Pancreas (tissue), 10 donors: ENCODE measurements around the gene SOCS1. TPM values are rescaled to one million over a fixed set of nuclear protein-coding genes. Genes with fewer than 3 reads are reported as not detected.

Experiments
- ATAC-seq, 4 donors: fragments of 200-7000 bp; cut with Tn5 transposase; one replicate each; pipeline versions ENCODE4 v1.8.0 to v1.9.1; 2020; ENCODE audit warnings: mild to moderate bottlenecking in 4 of 4, moderate library complexity in 4 of 4
- DNase-seq, 6 donors: peaks; one replicate each; pipeline ENCODE4 v3.0.0-alpha.2; 2020
- FAIRE-seq: peaks from 2 replicates; lab custom pipeline; 2012; peaks lifted over from hg19 to GRCh38; lab: Jason Lieb, UNC
- H3K27ac ChIP-seq, 4 donors: fragments of 200-600 bp; sonication (generic); 1 replicate in 3 of 4; 2 replicates in 1 of 4; pipeline versions ENCODE4 v1.5.0 to v1.8.0; 2020
- H3K27me3 ChIP-seq, 4 donors: fragments of 200-600 bp; one replicate each; pipeline ENCODE4 v1.8.0; 2021
- H3K36me3 ChIP-seq, 3 donors: fragments of 200-600 bp; sonication (generic) in 1 of 3; one replicate each; pipeline versions ENCODE4 v1.5.0 to v1.8.0; 2020 to 2021
- H3K4me1 ChIP-seq, 3 donors: fragments of 200-600 bp; one replicate each; pipeline ENCODE4 v1.8.0; 2021
- H3K4me3 ChIP-seq, 4 donors: fragments of 200-600 bp; sonication (generic) in 2 of 4; one replicate each; pipeline versions ENCODE4 v1.5.0 to v1.8.0; 2020 to 2021
- H3K9me3 ChIP-seq, 4 donors: fragments of 200-600 bp; one replicate each; pipeline ENCODE4 v1.8.0; 2021
- WGBS, 2 donors: extraction: QIAGEN DNeasy Blood & Tissue Kit; methylation state at CpG; one replicate each; pipeline ENCODE4 v1.1.7; 2013; 5-methylcytosine and 5-hydroxymethylcytosine counted together
- intact Hi-C, 3 donors: fragments of 100-400 bp; cut with DNase I; formaldehyde crosslinking; loops; one replicate each; pipeline versions ENCODE4 v1.11.1 to v1.14.2; 2022
- polyA plus RNA-seq, 2 donors: library from polyadenylated mRNA; stranded (reverse); fragments of 200-250 nt; gene quantifications; one replicate each; pipeline ENCODE4 v1.2.3, GENCODE V29; 2013
- total RNA-seq, 6 donors: library from RNA; stranded (reverse); fragmentation: NEBNext Ultra II Directional in 4 of 6; extraction: Animal tissue kit (Norgen Biotek cat#: 25700) in 4 of 6; gene quantifications; one replicate each; pipeline versions ENCODE4 v1.2.1 to v1.2.4, GENCODE V29; 2021 to 2023
- TF ChIP-seq, protein P1 (sequence below), 4 donors: fragments of 200-600 bp; sonication (generic) in 3 of 4; IDR thresholded peaks; one replicate each; pipeline versions ENCODE4 v1.5.0 to v1.8.0; 2021; ENCODE audit warnings: antibody characterized with exemption in 4 of 4
- donor health status: healthy with polysubstance abuse.
- donor health status: DM: no; HTN: no; CAD: no; lungs with moderate emphysema.
- donor health status: DM: no; HTN: no; CAD: no.
- donor health status: control.
- donor health status: control.
- donor health status: Bipolar disorder and iron deficiency.
- donor health status: DM: yes; HTN: yes; CAD: no.
- donor health status: DM: no; HTN: no; CAD: no.
- donor health status: DM: no; HTN: no; CAD: no.
- donor health status: DM: yes; HTN: yes; CAD: no.

Gene SOCS1
- total and polyA plus RNA-seq, 8 donors, result 1.3 to 7.9 (median 2.0) TPM

DNA sequence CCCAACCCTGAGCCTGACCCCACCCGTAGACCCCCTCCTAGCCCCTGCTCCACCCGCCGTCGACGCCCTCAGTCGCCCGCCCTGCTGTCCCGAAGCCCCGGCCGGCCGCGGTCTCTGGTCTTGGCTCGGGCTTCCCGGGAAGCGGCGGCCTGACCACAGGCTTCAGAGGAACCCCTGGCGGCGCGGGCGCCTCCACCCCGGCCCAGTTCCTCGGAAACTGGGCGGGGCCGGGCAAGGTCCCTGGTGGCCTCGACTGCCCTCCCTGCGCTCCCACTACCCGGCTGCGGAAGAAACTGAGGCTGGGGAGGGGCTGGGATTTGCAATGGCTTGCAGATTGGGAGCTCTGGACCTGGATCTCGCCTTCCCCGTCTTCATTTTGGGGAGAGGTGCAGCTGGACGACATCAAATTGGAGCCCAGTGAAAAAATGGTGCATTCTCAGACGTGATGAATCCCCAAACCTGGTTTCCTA is 692 bp upstream of the SOCS1 start:
- TF ChIP-seq, protein P1, sequence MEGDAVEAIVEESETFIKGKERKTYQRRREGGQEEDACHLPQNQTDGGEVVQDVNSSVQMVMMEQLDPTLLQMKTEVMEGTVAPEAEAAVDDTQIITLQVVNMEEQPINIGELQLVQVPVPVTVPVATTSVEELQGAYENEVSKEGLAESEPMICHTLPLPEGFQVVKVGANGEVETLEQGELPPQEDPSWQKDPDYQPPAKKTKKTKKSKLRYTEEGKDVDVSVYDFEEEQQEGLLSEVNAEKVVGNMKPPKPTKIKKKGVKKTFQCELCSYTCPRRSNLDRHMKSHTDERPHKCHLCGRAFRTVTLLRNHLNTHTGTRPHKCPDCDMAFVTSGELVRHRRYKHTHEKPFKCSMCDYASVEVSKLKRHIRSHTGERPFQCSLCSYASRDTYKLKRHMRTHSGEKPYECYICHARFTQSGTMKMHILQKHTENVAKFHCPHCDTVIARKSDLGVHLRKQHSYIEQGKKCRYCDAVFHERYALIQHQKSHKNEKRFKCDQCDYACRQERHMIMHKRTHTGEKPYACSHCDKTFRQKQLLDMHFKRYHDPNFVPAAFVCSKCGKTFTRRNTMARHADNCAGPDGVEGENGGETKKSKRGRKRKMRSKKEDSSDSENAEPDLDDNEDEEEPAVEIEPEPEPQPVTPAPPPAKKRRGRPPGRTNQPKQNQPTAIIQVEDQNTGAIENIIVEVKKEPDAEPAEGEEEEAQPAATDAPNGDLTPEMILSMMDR (IDR thresholded peaks at IDR 0.05), result no peak
- FAIRE-seq, result no peak
- 0 to 1% methylated on average over 28 to 32 of the region's 32 CpGs for WGBS, 2 donors
- intact Hi-C loops, result loop anchor here in 1 of 3 donors (5.0 kb wide), 1 partner anchor 284 kb away; no protein-coding TSS in a partner anchor
- Histone ChIP-seq H3K4me1 (peaks cover 3 to 17% (median 11%) of the 10 kb centered on the region in 3 donors), H3K36me3 (no peaks in the 10 kb centered on the region), H3K4me3 (peak overlapping the region; percentile 59 to 83 (median 72)), H3K9me3 (no peaks in the 10 kb centered on the region), H3K27me3 (no peaks in the 10 kb centered on the region), H3K27ac (peak overlapping the region; percentile 82 to 97 (median 90))
- peak in 5 of 6 donors; percentile 45 to 81 (median 57) for DNase-seq
- peak; percentile 42 to 61 (median 56) for ATAC-seq

GRCh38 chr16:11254913-11255736 is 879 bp downstream of the SOCS1 start:
- DNase-seq (peak in 5 of 6 donors; percentile 27 to 79 (median 52)), FAIRE-seq (no peak), ATAC-seq (peak in 2 of 4 donors; percentile 19 to 34)
- intact Hi-C loops, result loop anchor here in 2 of 3 donors (5.0 kb wide), 2 partner anchors 283 to 288 kb away; no protein-coding TSS in a partner anchor
- Histone ChIP-seq H3K4me3 (peak overlapping the region; percentile 59 to 83 (median 72)), H3K4me1 (peaks cover 3 to 17% (median 11%) of the 10 kb centered on the region in 3 donors), H3K36me3 (no peaks in the 10 kb centered on the region), H3K27me3 (no peaks in the 10 kb centered on the region), H3K27ac (peak overlapping the region; percentile 82 to 97 (median 90)), H3K9me3 (no peaks in the 10 kb centered on the region)
- WGBS, 2 donors, result 4 to 5% methylated on average over 93 to 105 of the region's 105 CpGs
- TF ChIP-seq, protein P1 (IDR thresholded peaks at IDR 0.05), result no peak

GRCh38 chr16:11253995-11254912 is 1.8 kb downstream of the SOCS1 start:
- WGBS, 2 donors, result 76 to 77% methylated on average over 21 to 29 of the region's 29 CpGs
- Histone ChIP-seq H3K4me1 (peaks cover 2 to 15% (median 7%) of the 10 kb centered on the region in 3 donors), H3K9me3 (no peaks in the 10 kb centered on the region), H3K36me3 (no peaks in the 10 kb centered on the region), H3K27ac (no peak overlapping the region), H3K4me3 (peak overlapping the region in 3 of 4 donors; percentile 59 to 73 (median 72)), H3K27me3 (no peaks in the 10 kb centered on the region)
- ATAC-seq (no peak), DNase-seq (peak in 1 of 6 donors; percentile 33), FAIRE-seq (no peak)
- intact Hi-C loops, result loop anchor here in 1 of 3 donors (5.0 kb wide), 1 partner anchor 287 kb away; no protein-coding TSS in a partner anchor
- TF ChIP-seq, protein P1 (IDR thresholded peaks at IDR 0.05), result no peak

DNA sequence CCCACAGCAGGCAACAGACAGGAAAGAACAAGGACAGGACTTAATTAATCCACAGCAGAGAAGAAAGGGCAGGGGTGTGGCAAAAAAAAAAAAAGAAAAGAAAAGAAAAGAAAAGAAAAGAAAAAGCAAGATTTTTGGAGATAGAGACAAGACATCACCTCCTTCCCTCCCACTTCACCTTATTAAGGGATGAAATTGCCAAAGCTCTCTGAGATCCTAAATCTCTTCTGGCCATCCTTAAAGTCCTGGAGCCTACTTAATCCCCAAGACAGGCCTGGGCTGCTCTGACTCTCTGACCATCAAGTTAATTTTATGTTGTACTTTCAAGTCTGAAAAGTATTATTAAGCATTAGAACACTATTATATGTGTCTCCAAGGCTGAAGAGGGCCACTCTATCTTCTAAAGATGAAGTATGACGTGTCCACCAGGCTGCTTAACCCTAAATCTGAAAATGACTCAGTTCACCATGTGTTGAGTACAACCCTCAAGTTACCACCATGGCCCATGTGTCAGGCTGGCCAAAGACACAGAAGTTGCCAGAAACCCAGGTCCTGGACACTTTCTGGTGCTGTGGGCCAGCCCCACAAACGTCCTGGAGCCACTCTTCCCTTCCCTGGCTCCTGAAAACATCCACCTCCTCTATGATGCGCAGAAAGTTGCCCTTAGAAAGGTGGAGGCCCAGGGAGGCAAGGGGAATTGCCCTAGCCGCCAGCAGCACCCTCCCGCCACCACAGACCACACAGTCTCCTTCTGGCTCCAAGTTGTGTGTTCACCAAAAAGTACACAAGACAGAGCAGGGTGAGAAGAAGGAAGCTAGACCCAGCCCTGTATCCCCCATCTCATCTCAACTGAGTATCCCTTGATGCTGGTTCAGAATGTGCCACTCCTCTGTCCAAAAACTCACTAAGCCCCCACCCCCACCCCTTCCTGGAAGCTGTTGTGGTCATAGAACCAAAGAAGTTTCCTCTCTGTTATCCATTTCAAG is 2.7 kb downstream of the SOCS1 start:
- H3K27ac ChIP-seq, result no peak overlapping the region
- FAIRE-seq (no peak), ATAC-seq (no peak), DNase-seq (no peak)
- TF ChIP-seq, protein P1 (IDR thresholded peaks at IDR 0.05), result no peak
- peak overlapping the region in 1 of 4 donors; percentile 72 for H3K4me3 ChIP-seq
- 79 to 84% methylated on average over 5 of the region's 5 CpGs for WGBS, 2 donors
- H3K27me3 ChIP-seq, result no peaks in the 10 kb centered on the region
- no peaks in the 10 kb centered on the region for H3K36me3 ChIP-seq
- intact Hi-C loops, result loop anchor here in 1 of 3 donors (5.0 kb wide), 1 partner anchor 286 kb away; no protein-coding TSS in a partner anchor
- peaks cover 0 to 9% (median 0%) of the 10 kb centered on the region in 3 donors for H3K4me1 ChIP-seq
- no peaks in the 10 kb centered on the region for H3K9me3 ChIP-seq
